OCI-LY3 (cell line): ENCODE measurements around the gene LRCH3.
A peak's percentile ranks its signal among the peaks of the same experiment; 100 is the strongest.
"Not testable (repeated sequence)": the region's sequence is repeated elsewhere in the genome, so short reads cannot be mapped to it uniquely, and the experiment has no call there.

ENCODE experiments used
- H2AFZ ChIP-seq: fragments of 200-600, 300-600 bp; shearing (Covaris generic); 2 replicates; pipeline ENCODE4 v1.6.0; 2014; ENCODE audit warnings: antibody characterized with exemption, low read depth, low read length
- H3K27ac ChIP-seq: fragments of 200-600, 300-600 bp; sonication (generic); 2 replicates; pipeline ENCODE4 v1.5.1; 2014; ENCODE audit warnings: mild to moderate bottlenecking, low read length, moderate library complexity, mixed read lengths
- H3K27me3 ChIP-seq: fragments of 200-600, 300-600 bp; sonication (generic); 2 replicates; pipeline ENCODE4 v1.6.1; 2014; ENCODE audit warnings: low read depth, low read length, mixed read lengths
- H3K36me3 ChIP-seq: fragments of 200-600, 300-600 bp; sonication (generic); replicated peaks from 2 replicates; pipeline ENCODE3; 2014; ENCODE audit warnings: low read depth, low read length, mixed read lengths
- H3K4me1 ChIP-seq: fragments of 300-600, 200-600 bp; sonication (generic); 2 replicates; pipeline ENCODE4 v1.6.1; 2014; ENCODE audit warnings: low read length, mixed read lengths
- H3K4me2 ChIP-seq: fragments of 200-600, 300-600 bp; sonication (generic); 2 replicates; pipeline ENCODE4 v1.6.1; 2014; ENCODE audit warnings: low read length, mixed read lengths
- H3K4me3 ChIP-seq: fragments of 300-600, 200-600 bp; sonication (generic); 2 replicates; pipeline ENCODE4 v1.5.1; 2014; ENCODE audit warnings: antibody characterized with exemption, mild to moderate bottlenecking, low read length, moderate library complexity
- H3K79me2 ChIP-seq: fragments of 300-600, 200-600 bp; shearing (Covaris generic); 2 replicates; pipeline ENCODE4 v1.6.1; 2014; ENCODE audit warnings: mild to moderate bottlenecking, low read length, mixed read lengths
- H3K9ac ChIP-seq: fragments of 300-600, 200-600 bp; shearing (Covaris generic); 2 replicates; pipeline ENCODE4 v1.6.0; 2014; ENCODE audit warnings: mild to moderate bottlenecking, low read length, moderate library complexity
- H3K9me3 ChIP-seq: fragments of 200-600, 300-600 bp; shearing (Covaris generic); 2 replicates; pipeline ENCODE4 v1.6.1; 2014; ENCODE audit warnings: low read length, mixed read lengths; ENCODE audit not compliant: insufficient read depth
- H4K20me1 ChIP-seq: fragments of 200-600, 300-600 bp; sonication (generic); 2 replicates; pipeline ENCODE4 v1.6.1; 2016; ENCODE audit warnings: low read length, mixed read lengths; ENCODE audit not compliant: insufficient read depth
- CTCF ChIP-seq: fragments of 200-600, 300-600 bp; sonication (generic); IDR thresholded peaks from 2 replicates; pipeline ENCODE4 v1.5.1; 2014; ENCODE audit warnings: antibody characterized with exemption, low read length, low read depth
- EZH2phosphoT487 ChIP-seq: fragments of 200-600 bp; shearing (Covaris generic); IDR thresholded peaks from 2 replicates; pipeline ENCODE4 v1.6.1; 2018; ENCODE audit warnings: antibody characterized with exemption, mixed run types, low read depth

The LRCH3 gene

DNA sequence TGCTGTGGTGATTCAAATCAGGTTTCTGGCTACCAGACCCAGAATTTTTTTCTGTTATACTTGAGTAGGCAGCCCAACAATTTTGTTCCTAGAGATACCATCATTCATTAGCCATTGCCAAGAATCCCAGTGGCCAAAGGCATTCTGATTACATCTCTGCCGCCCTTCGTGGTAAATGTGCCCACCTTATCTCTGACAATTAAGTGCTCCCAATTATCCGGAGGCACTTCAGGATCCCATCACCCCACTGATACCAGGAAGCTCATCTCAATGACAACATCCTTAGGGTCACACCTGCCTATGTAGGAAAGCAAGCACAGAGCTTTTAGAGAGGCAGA is 115.8 kb downstream of the LRCH3 start:
- no peak for TF ChIP-seq CTCF
- no peak for TF ChIP-seq EZH2phosphoT487
- peaks cover 15% of the 10 kb centered on the region for H3K4me1 ChIP-seq
- no peaks in the 10 kb centered on the region for H3K36me3 ChIP-seq
- no peaks in the 10 kb centered on the region for H3K79me2 ChIP-seq
- peak overlapping the region; percentile 34 for H3K27ac ChIP-seq
- H3K4me2 ChIP-seq: peak overlapping the region; percentile 61
- H4K20me1 ChIP-seq: no peaks in the 10 kb centered on the region
- no peaks in the 10 kb centered on the region for H3K9me3 ChIP-seq
- H3K27me3 ChIP-seq: no peaks in the 10 kb centered on the region
- no peak overlapping the region for H3K9ac ChIP-seq
- peak overlapping the region; percentile 63 for H3K4me3 ChIP-seq
- H2AFZ ChIP-seq: no peak overlapping the region

- Histone ChIP-seq H3K27me3 (no peaks in the 10 kb centered on the region), H4K20me1 (no peaks in the 10 kb centered on the region), H3K9ac (no peak overlapping the region), H3K9me3 (no peaks in the 10 kb centered on the region), H3K4me2 (peak overlapping the region; percentile 61), H3K36me3 (no peaks in the 10 kb centered on the region), H3K4me3 (no peak overlapping the region), H3K79me2 (no peaks in the 10 kb centered on the region), H2AFZ (no peak overlapping the region), H3K27ac (peak overlapping the region; percentile 34), H3K4me1 (peaks cover 15% of the 10 kb centered on the region)
- TF ChIP-seq CTCF (no peak), EZH2phosphoT487 (no peak)
These were observed 116.1 kb downstream of the LRCH3 start for GRCh38 chr3:197907196-197907595.

DNA sequence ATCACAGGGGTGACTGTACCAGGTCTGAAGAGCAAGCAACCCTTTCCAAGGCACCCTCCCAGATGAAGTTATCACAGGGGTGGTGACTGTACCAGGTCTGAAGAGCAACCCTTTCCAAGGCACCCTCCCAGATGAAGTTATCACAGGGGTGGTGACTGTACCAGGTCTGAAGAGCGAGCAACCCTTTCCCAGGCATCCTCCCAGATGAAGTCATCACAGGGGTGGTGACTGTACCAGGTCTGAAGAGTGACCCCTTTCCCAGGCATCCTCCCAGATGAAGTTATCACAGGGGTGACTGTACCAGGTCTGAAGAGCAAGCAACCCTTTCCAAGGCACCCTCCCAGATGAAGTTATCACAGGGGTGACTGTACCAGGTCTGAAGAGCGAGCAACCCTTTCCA is 117.5 kb downstream of the LRCH3 start:
- peaks cover 15% of the 10 kb centered on the region for H3K4me1 ChIP-seq
- H3K4me2 ChIP-seq, H3K36me3 ChIP-seq, H3K4me3 ChIP-seq, H4K20me1 ChIP-seq, H3K9ac ChIP-seq, H3K27ac ChIP-seq, H2AFZ ChIP-seq, H3K9me3 ChIP-seq, H3K27me3 ChIP-seq, H3K79me2 ChIP-seq: not testable (repeated sequence)

DNA sequence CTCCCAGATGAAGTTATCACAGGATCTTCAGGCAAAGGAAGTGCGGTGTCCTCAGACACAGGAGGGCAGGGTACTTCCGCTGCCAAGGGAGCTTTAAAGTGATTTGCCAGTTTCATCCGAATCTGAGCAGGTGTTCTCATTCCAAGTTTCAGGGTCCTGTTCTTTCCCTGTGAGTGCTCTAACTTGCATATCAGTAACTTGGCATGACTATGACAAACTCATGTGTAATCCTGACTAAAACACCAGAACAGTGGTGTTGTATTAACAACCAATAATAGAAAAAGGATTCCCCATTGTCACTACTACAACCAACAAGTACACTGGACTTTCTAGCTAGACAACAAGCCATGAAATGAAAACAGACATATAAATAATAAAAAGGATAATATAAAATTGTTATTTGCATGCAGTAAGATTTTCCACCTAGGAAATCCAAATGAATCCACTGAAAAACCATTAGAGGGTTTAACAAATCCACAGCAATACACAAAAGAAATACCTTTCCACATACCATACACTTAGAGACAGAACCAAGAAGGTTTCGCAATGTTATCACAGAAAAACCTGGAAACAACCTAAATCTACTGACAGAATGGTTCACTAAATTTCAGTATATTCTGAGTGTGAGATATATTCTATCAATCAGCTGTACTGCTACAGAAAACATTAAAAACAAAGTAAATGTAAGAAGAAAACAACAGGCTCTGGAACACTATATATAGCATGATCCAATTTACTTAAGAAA is 118.1 kb downstream of the LRCH3 start:
- Histone ChIP-seq H3K27me3 (no peaks in the 10 kb centered on the region), H3K36me3 (no peaks in the 10 kb centered on the region), H2AFZ (no peak overlapping the region), H3K4me3 (no peak overlapping the region), H3K79me2 (no peaks in the 10 kb centered on the region), H3K9ac (no peak overlapping the region), H3K27ac (no peak overlapping the region), H3K9me3 (no peaks in the 10 kb centered on the region), H3K4me1 (peaks cover 15% of the 10 kb centered on the region), H3K4me2 (no peak overlapping the region), H4K20me1 (no peaks in the 10 kb centered on the region)
- TF ChIP-seq EZH2phosphoT487 (no peak), CTCF (no peak)
